Cardiac septum (tissue), 1 donor: ENCODE data around the gene CYP3A7. TPM values are rescaled to one million over a fixed set of nuclear protein-coding genes. Genes with fewer than 3 reads are reported as not detected.
"Not testable (repeated sequence)": the region's sequence is repeated elsewhere in the genome, so short reads cannot be mapped to it uniquely, and the experiment has no call there.

Source experiments
- DNase-seq: peaks from one replicate; pipeline ENCODE4 v3.0.0-alpha.2; 2020; ENCODE audit warnings: low spot score
- intact Hi-C: fragments of 100-400 bp; cut with DNase I; formaldehyde crosslinking; loops from one replicate; pipeline ENCODE4 v1.14.0; 2022
- long read RNA-seq: library from polyadenylated mRNA; unstranded; transcript quantifications from one replicate; pipeline ENCODE4 v2.0.0, GENCODE V29; 2021
- total RNA-seq: library from RNA; stranded (reverse); fragmentation: NEBNext Ultra II Directional; extraction: Animal tissue kit (Norgen Biotek cat#: 25700); gene quantifications from one replicate; pipeline ENCODE4 v1.2.1, GENCODE V29; 2021
- donor health status: DM: no; HTN: no; CAD: no.

CYP3A7 gene
- total RNA-seq, result not detected
- long read RNA-seq, result 0 reads

GRCh38 chr7:99734987-99735386 lies at the start of gene CYP3A7:
CYP3A7 (minus strand) TSS chr7:99735196; CDS start chr7:99735093, 103 bp downstream.
- intact Hi-C loops, result no loop called here
- DNase-seq, result no peak

DNA sequence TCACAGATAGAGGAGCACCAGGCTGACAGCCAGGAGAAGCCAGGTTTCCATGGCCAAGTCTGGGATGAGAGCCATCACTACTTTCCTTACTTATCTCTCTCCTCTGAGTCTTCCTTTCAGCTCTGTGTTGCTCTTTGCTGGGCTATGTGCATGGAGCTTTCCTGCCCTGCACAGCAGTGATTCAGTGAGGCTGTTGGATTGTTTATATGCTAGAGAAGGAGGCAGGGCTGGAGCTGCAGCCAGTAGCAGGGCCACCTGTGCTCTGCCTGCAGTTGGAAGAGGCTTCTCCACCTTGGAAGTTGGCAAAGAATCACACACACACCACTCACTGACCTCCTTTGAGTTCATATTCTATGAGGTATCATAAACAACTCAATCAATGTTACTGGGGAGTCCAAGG lies 49.0 kb upstream of the CYP3A7 start, which contains the start of gene CYP3A4:
Gene CYP3A4, minus strand, starts transcription at position 178 of the 400 bp plus-strand sequence. Its CDS starts 103 bp downstream, at position 75.
- no peak for DNase-seq
- intact Hi-C loops, result no loop called here

- DNase-seq, result no peak
- intact Hi-C loops, result no loop called here
Measured at GRCh38 chr7:99782012-99782953, 47.3 kb upstream of the CYP3A7 start.

- DNase-seq, result no peak
- intact Hi-C loops, result no loop called here
Measured at GRCh38 chr7:99780588-99780987, 45.6 kb upstream of the CYP3A7 start.

DNA sequence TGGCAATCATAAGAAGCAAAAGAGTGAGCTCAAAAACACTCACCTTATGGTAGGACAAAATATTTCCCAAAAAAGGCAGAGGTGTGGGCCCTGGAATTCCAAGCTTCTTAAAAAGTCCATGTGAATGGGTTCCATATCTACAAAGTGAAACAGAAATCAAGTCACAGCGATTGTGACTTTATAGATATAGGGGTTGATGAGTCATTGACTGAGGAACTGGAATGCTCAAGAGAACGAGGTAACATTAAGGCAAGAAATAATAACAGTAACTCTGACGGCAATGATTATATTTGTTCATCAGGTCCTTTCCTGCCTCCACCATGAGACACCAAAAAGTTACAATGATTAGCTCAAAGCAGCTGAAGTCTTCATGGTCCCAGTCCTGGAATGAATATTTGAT lies 45.0 kb upstream of the CYP3A7 start:
- DNase-seq, result no peak
- intact Hi-C loops, result no loop called here

DNA sequence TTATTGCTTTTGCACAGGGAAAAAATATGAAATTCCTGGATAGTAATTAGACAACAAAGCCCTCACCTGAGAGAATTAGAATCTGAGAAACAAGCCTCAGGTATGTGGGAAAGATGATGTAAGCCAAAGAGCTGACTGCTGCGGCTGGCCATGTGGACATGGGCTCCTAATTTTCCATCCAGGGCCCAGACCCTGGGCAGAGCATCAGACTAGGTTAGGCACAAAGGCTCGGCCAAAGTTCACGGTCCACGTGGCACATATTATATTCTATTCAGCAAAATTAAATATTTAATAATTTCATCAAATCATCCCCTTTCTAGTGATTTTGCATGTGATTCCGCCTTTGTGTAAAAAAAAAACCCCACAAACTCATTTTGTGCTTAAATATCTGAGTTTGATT lies 43.9 kb upstream of the CYP3A7 start:
- intact Hi-C loops, result no loop called here
- DNase-seq, result no peak

DNA sequence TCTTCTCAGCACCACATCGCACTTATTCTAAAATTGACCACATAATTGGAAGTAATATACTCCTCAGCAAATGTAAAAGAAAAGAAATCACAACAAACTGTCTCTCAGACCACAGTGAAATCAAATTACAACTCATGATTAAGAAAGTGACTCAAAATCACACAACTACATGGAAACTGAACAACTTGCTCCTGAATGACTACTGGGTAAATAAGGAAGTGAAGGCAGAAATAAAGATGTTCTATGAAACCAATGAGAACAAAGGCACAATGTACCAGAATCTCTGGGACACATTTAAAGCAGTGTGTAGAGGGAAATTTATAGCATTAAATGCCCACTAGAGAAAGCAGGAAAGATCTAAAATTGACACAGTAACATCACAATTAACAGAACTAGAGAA lies 38.4 kb upstream of the CYP3A7 start:
- DNase-seq, intact Hi-C loops: not testable (repeated sequence)

- intact Hi-C loops, result no loop called here
Measured at GRCh38 chr7:99772565-99772964, 37.6 kb upstream of the CYP3A7 start.

DNA sequence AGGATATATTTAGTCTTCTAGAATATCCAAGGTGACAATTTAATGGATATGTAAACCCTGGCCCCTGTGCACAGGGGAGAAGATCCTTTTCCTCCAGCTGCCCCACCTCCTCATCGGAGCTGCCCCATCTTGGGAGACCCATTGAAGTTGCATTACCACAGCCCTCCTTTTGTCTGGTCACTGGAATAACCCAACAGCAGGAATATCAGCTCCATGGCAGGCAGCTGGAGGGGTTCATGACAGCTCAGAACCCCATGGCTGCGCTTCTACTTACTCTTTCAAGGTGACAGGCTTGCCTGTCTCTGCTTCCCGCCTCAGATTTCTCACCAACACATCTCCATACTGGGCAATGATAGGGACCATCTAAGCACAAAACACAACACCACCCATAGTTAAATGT lies 34.5 kb upstream of the CYP3A7 start:
- intact Hi-C loops, DNase-seq: not testable (repeated sequence)

More at GRCh38 chr7:99772565-99772964, 37.6 kb upstream of the CYP3A7 start:
- no peak for DNase-seq

GRCh38 chr7:99768471-99768870 lies 33.5 kb upstream of the CYP3A7 start:
- intact Hi-C loops, result no loop called here
- DNase-seq, result no peak

DNA sequence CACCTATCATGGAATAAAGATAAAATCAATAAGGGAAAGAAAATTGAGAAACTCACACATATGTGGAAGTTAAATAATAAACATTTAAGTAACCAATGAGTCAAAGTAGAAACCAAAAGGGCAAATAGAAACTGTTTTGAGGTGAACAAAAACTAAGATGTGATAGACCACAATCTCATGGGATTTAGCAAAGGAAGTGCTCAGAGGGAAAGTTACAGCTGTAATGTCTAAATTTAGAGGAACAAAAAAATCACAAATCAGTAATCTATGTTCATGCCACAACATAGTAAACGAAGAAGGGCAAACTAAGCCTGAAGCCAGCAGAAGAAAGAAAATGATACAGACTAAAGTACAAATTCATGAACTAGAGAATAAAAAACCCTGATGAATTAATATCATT lies 32.7 kb upstream of the CYP3A7 start:
- no peak for DNase-seq
- intact Hi-C loops, result no loop called here

DNA sequence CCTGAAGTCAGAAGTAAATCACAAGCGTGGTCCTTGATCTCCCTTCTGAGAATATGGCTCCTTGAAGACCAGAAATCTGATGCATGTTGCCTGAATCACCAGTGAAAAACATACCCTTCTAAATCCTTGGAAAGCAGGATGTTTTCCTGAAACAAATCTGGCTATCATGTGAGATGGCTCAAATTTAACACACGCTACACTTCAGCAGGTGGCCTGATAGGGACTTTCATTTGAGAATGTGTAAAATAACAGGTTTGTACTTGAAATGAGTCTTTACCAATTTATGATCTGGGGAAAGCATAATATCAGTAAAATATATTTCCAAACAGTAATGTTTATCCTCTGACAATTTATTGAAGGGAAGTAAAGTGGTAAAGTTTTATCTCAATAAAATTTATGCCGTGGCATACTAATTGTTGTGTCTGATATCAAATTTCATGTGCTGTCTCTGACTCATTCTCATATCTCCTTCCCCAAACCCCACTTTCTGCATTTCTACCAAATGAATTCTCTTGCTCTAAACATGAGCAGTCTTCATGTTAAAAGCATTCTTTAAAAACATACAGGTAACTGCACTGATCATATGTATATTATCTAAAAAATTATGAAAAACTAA lies 31.6 kb upstream of the CYP3A7 start:
- no peak for DNase-seq
- intact Hi-C loops, result no loop called here

GRCh38 chr7:99764478-99764877 lies 29.5 kb upstream of the CYP3A7 start:
- intact Hi-C loops, result no loop called here
- DNase-seq, result no peak

DNA sequence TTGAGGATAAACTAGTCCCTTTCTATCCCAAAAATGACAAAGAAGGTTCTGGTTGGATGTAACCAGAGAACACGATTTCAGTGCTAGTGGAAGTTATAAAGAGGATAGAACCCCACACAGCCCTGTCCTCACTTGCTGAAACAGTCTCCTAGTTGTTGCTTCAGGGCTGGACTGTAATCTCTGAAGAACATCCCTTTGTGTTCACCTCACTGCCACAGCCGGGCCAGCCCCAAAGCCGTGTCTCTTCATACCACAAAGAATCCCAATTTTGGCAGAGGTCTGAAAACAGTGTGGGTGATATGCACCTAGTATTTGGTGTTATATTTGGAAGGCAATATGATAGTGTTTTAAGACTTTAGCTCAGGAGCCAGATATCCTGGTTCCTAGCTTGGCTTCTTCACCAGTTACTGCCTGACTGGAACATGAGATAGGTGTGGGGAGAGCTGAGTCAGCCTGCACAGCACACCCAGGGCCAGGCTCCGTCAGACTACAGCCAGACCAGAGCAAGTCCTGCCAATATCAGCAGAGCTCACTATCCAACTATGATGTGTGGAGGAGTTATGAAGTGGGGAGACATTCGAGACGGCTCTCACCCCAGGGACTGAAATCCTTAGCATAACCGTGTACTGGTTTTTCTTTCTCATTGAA lies 27.8 kb upstream of the CYP3A7 start:
- no peak for DNase-seq
- intact Hi-C loops, result no loop called here

- no peak for DNase-seq
- intact Hi-C loops, result no loop called here
Measured at GRCh38 chr7:99755085-99755484, 20.1 kb upstream of the CYP3A7 start.

- DNase-seq, result no peak
- intact Hi-C loops, result no loop called here
Measured at GRCh38 chr7:99752356-99752755, 17.4 kb upstream of the CYP3A7 start.

- intact Hi-C loops, result not testable (repeated sequence)
Measured at GRCh38 chr7:99751322-99752052, 16.5 kb upstream of the CYP3A7 start.

GRCh38 chr7:99748846-99749579 lies 14.0 kb upstream of the CYP3A7 start:
- intact Hi-C loops, result no loop called here
- no peak for DNase-seq

More at GRCh38 chr7:99751322-99752052, 16.5 kb upstream of the CYP3A7 start:
- not testable (repeated sequence) for DNase-seq

DNA sequence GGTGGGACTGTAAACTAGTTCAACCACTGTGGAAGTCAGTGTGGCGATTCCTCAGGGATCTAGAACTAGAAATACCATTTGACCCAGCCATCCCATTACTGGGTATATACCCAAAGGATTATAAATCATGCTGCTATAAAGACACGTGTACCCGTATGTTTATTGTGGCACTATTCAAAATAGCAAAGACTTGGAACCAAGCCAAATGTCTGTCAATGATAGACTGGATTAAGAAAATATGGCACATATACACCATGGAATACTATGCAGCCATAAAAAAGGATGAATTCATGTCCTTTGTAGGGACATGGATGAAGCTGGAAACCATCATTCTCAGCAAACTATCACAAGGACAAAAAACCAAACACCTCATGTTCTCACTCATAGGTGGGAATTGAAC lies 11.9 kb upstream of the CYP3A7 start:
- DNase-seq, intact Hi-C loops: not testable (repeated sequence)
